Keratinocyte (primary cell): ENCODE results near the gene S100A11. TPM values are rescaled to one million over a fixed set of nuclear protein-coding genes. Genes with fewer than 3 reads are reported as not detected.
A peak's percentile ranks its signal among the peaks of the same experiment; 100 is the strongest.

Experiments used
- DNase-seq: peaks from one replicate; pipeline ENCODE4 v3.0.0-alpha.2; 2011; ENCODE audit warnings: low read depth, missing footprints, low spot score
- FAIRE-seq: peaks from 2 replicates; lab custom pipeline; 2011; peaks lifted over from hg19 to GRCh38; lab: Jason Lieb, UNC
- H2AFZ ChIP-seq: 2 replicates; pipeline ENCODE4 v1.6.0; 2012; ENCODE audit warnings: low read length, control low read depth, inconsistent platforms; ENCODE audit not compliant: control insufficient read depth
- H3K27ac ChIP-seq: 2 replicates; pipeline ENCODE4 v1.5.1; 2011; ENCODE audit warnings: low read length; ENCODE audit not compliant: control insufficient read depth, insufficient read depth
- H3K27me3 ChIP-seq: 3 replicates; pipeline ENCODE4 v1.6.0; 2011; ENCODE audit warnings: low read length; ENCODE audit not compliant: control insufficient read depth, insufficient read depth; ENCODE audit errors: extremely low read depth
- H3K36me3 ChIP-seq, 2 experiments: 2 replicates in 1 of 2; 3 replicates in 1 of 2; pipeline ENCODE4 v1.5.1; 2011; ENCODE audit warnings: low read length in 2 of 2, mild to moderate bottlenecking in 1 of 2; ENCODE audit not compliant: control insufficient read depth in 2 of 2, insufficient read depth in 2 of 2; ENCODE audit errors: extremely low read depth in 1 of 2
- H3K4me1 ChIP-seq: 3 replicates; pipeline ENCODE4 v1.5.1; 2011; ENCODE audit warnings: low read length; ENCODE audit not compliant: control insufficient read depth, insufficient read depth; ENCODE audit errors: extremely low read depth
- H3K4me2 ChIP-seq: 3 replicates; pipeline ENCODE4 v1.6.0; 2011; ENCODE audit warnings: low read depth, low read length; ENCODE audit not compliant: control insufficient read depth, insufficient read depth; ENCODE audit errors: extremely low read depth
- H3K4me3 ChIP-seq, 3 experiments: fragments of 200-600 bp in 1 of 3; sonication (generic) in 1 of 3; 2 replicates in 2 of 3; 3 replicates in 1 of 3; pipeline ENCODE4 v1.5.1; 2011 to 2016; ENCODE audit warnings: low read length in 3 of 3, mild to moderate bottlenecking in 3 of 3, control low read depth in 2 of 3, inconsistent platforms in 1 of 3, low read depth in 1 of 3, mixed read lengths in 1 of 3, mixed run types in 1 of 3, moderate library complexity in 1 of 3; ENCODE audit not compliant: control insufficient read depth in 2 of 3, insufficient read depth in 2 of 3; ENCODE audit errors: extremely low read depth in 1 of 3
- H3K79me2 ChIP-seq: 2 replicates; pipeline ENCODE4 v1.6.0; 2012; ENCODE audit warnings: low read length; ENCODE audit not compliant: control insufficient read depth, insufficient read depth
- H3K9ac ChIP-seq: 3 replicates; pipeline ENCODE4 v1.6.0; 2011; ENCODE audit warnings: low read length; ENCODE audit not compliant: control insufficient read depth, insufficient read depth; ENCODE audit errors: extremely low read depth
- H3K9me1 ChIP-seq: 3 replicates; pipeline ENCODE4 v1.6.0; 2011; ENCODE audit warnings: low read length; ENCODE audit not compliant: control insufficient read depth, insufficient read depth; ENCODE audit errors: extremely low read depth
- H3K9me3 ChIP-seq: 2 replicates; pipeline ENCODE4 v1.5.1; 2012; ENCODE audit warnings: low read depth, low read length; ENCODE audit not compliant: control insufficient read depth
- H4K20me1 ChIP-seq: 3 replicates; pipeline ENCODE4 v1.6.0; 2011; ENCODE audit warnings: low read length; ENCODE audit not compliant: control insufficient read depth, insufficient read depth; ENCODE audit errors: extremely low read depth
- CTCF ChIP-seq, 3 experiments: IDR thresholded peaks in 1 of 3; conservative IDR thresholded peaks in 1 of 3; optimal IDR thresholded peaks in 1 of 3; 2 replicates in 2 of 3; 3 replicates in 1 of 3; pipeline versions ENCODE3 to v1.5.1; 2011; ENCODE audit warnings: low read length in 3 of 3, mild to moderate bottlenecking in 3 of 3, moderate library complexity in 2 of 3, control low read depth in 1 of 3, inconsistent platforms in 1 of 3; ENCODE audit not compliant: insufficient read depth in 2 of 3; ENCODE audit errors: extremely low read depth in 1 of 3
- EZH2 ChIP-seq: IDR thresholded peaks from one replicate; pipeline ENCODE4 v1.6.1; 2012; ENCODE audit warnings: inconsistent platforms, mild to moderate bottlenecking, low read length, moderate library complexity
- dilution Hi-C: fragments of 300-500 bp; cut with MboI; formaldehyde crosslinking; loops from one replicate; pipeline ENCODE4 v1.7.0; 2020; ENCODE audit warnings: low sequenced_read_pairs; ENCODE audit not compliant: extremely low pct_ligation_motif_present
- polyA plus RNA-seq, 5 experiments: library from polyadenylated mRNA; depleted of rRNA in 3 of 5; stranded (reverse) in 3 of 5; stranded (forward) in 1 of 5; unstranded in 1 of 5; fragments of >200 nt; gene quantifications; 1 replicate in 1 of 5; 2 replicates in 3 of 5; 3 replicates in 1 of 5; pipeline versions ENCODE4 v1.2.1 to v1.2.3, GENCODE V29; 2011 to 2012; ENCODE audit warnings: missing spikeins in 2 of 5, low read depth in 1 of 5, low replicate concordance in 1 of 5

S100A11 gene
- polyA plus RNA-seq, 1 donor (not counting 4 experiments of a cell fraction or from before 2014, with no cell fraction given): 3,230 TPM

- Histone ChIP-seq H3K4me3 (peak overlapping the region; percentile 78 to 99 (median 94)), H4K20me1 (peaks cover 8% of the 10 kb centered on the region), H3K27me3 (no peaks in the 10 kb centered on the region), H3K4me1 (peaks cover 60% of the 10 kb centered on the region), H3K27ac (peak overlapping the region; percentile 100), H3K9me3 (no peaks in the 10 kb centered on the region), H3K9ac (peak overlapping the region; percentile 100), H3K9me1 (no peaks in the 10 kb centered on the region), H2AFZ (no peak overlapping the region), H3K36me3 (peaks cover 15 to 36% of the 10 kb centered on the region in 2 experiments), H3K79me2 (peaks cover 70% of the 10 kb centered on the region), H3K4me2 (peak overlapping the region; percentile 85)
- DNase-seq: no peak
- TF ChIP-seq EZH2: no peak
- TF ChIP-seq CTCF (optimal IDR thresholded peaks at IDR 0.05 in 1 of 3, IDR thresholded peaks at IDR 0.05 in 1 of 3, conservative IDR thresholded peaks at IDR 0.05 in 1 of 3; ENCODE audit: extremely low read depth in 1 of 3, insufficient read depth in 2 of 3, low read length in 3 of 3): no peak
- FAIRE-seq: peak; percentile 41
- dilution Hi-C loops: no loop called here
Measured at GRCh38 chr1:151990856-151991198, 46.0 kb downstream of the S100A11 start.

GRCh38 chr1:151990058-151990855, 46.5 kb downstream of the S100A11 start:
- Histone ChIP-seq H2AFZ (no peak overlapping the region), H3K36me3 (peaks cover 18 to 39% of the 10 kb centered on the region in 2 experiments), H3K9me3 (no peaks in the 10 kb centered on the region), H3K4me1 (peaks cover 55% of the 10 kb centered on the region), H3K79me2 (peaks cover 74% of the 10 kb centered on the region), H3K9me1 (no peaks in the 10 kb centered on the region), H4K20me1 (peaks cover 8% of the 10 kb centered on the region), H3K27ac (peak overlapping the region; percentile 100), H3K4me3 (peak overlapping the region; percentile 78 to 99 (median 94)), H3K4me2 (peak overlapping the region; percentile 85), H3K9ac (peak overlapping the region; percentile 100), H3K27me3 (no peaks in the 10 kb centered on the region)
- dilution Hi-C loops: no loop called here
- DNase-seq: no peak
- TF ChIP-seq CTCF (optimal IDR thresholded peaks at IDR 0.05 in 1 of 3, IDR thresholded peaks at IDR 0.05 in 1 of 3, conservative IDR thresholded peaks at IDR 0.05 in 1 of 3; ENCODE audit: extremely low read depth in 1 of 3, insufficient read depth in 2 of 3, low read length in 3 of 3) (no peak), EZH2 (no peak)
- peak; percentile 34 for FAIRE-seq
